ENCODE results near the gene STX2. TPM values are rescaled to one million over a fixed set of nuclear protein-coding genes. Genes with fewer than 3 reads are reported as not detected.

The STX2 gene
- polyA plus RNA-seq, 1 donor from 2014 or later = 67.0 TPM

DNA sequence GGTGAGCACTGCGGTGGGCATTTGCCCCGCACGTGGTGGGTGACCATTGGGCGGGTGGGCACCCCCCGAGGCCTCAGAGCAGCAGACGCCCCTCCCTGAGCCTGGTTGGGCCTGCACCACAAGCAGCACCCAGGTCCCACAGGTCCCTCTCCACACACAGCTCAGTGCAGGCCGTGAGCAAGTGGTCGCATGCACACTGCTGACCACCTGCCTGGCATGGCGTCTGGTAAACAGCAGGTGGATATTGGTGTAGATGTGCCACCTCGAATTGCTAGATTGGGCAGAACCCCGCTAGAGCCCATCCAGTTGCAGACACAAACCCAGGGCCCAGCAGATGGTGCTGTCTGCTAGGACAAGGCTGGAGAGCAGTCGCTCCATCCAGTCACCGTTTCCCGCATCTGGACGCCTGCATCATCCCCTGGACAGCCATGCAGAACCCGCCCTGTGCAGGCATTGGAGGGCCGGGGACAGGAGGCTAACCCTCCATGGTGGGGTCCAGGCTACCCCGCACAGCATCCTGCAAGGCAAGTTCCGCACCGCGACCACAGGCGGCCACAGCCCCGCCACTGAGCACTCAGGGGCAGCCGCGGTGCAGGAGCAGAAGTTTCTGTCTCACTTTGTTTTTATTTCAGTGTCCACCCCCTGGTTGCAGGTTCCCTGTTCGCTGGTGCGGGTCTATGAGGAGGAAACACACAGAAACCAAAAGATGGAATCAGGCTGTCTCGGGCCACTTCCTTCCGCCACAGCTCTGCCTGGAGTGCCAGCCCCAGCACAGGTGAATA lies 77.3 kb downstream of the STX2 start:
- TF ChIP-seq, protein P1, sequence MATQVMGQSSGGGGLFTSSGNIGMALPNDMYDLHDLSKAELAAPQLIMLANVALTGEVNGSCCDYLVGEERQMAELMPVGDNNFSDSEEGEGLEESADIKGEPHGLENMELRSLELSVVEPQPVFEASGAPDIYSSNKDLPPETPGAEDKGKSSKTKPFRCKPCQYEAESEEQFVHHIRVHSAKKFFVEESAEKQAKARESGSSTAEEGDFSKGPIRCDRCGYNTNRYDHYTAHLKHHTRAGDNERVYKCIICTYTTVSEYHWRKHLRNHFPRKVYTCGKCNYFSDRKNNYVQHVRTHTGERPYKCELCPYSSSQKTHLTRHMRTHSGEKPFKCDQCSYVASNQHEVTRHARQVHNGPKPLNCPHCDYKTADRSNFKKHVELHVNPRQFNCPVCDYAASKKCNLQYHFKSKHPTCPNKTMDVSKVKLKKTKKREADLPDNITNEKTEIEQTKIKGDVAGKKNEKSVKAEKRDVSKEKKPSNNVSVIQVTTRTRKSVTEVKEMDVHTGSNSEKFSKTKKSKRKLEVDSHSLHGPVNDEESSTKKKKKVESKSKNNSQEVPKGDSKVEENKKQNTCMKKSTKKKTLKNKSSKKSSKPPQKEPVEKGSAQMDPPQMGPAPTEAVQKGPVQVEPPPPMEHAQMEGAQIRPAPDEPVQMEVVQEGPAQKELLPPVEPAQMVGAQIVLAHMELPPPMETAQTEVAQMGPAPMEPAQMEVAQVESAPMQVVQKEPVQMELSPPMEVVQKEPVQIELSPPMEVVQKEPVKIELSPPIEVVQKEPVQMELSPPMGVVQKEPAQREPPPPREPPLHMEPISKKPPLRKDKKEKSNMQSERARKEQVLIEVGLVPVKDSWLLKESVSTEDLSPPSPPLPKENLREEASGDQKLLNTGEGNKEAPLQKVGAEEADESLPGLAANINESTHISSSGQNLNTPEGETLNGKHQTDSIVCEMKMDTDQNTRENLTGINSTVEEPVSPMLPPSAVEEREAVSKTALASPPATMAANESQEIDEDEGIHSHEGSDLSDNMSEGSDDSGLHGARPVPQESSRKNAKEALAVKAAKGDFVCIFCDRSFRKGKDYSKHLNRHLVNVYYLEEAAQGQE (IDR thresholded peaks at IDR 0.05; ENCODE audit: borderline replicate concordance) = no peak
- TF ChIP-seq EZH2 (IDR thresholded peaks at IDR 0.05; ENCODE audit: borderline replicate concordance, insufficient read depth, low read length, poor library complexity, severe bottlenecking) (no peak), POLR2AphosphoS5 (IDR thresholded peaks at IDR 0.05) (no peak), SMC3 (conservative IDR thresholded peaks at IDR 0.05; ENCODE audit: poor library complexity) (peak; percentile 76), TAF1 (IDR thresholded peaks at IDR 0.05; ENCODE audit: low read depth) (no peak), EP300 (conservative IDR thresholded peaks at IDR 0.05; ENCODE audit: poor library complexity, severe bottlenecking) (no peak), RAD21 (conservative IDR thresholded peaks at IDR 0.05) (peak; percentile 85), MXI1 (conservative IDR thresholded peaks at IDR 0.05; ENCODE audit: poor library complexity, severe bottlenecking) (no peak)
- TF ChIP-seq, protein P2, sequence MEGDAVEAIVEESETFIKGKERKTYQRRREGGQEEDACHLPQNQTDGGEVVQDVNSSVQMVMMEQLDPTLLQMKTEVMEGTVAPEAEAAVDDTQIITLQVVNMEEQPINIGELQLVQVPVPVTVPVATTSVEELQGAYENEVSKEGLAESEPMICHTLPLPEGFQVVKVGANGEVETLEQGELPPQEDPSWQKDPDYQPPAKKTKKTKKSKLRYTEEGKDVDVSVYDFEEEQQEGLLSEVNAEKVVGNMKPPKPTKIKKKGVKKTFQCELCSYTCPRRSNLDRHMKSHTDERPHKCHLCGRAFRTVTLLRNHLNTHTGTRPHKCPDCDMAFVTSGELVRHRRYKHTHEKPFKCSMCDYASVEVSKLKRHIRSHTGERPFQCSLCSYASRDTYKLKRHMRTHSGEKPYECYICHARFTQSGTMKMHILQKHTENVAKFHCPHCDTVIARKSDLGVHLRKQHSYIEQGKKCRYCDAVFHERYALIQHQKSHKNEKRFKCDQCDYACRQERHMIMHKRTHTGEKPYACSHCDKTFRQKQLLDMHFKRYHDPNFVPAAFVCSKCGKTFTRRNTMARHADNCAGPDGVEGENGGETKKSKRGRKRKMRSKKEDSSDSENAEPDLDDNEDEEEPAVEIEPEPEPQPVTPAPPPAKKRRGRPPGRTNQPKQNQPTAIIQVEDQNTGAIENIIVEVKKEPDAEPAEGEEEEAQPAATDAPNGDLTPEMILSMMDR (IDR thresholded peaks at IDR 0.05; ENCODE audit: poor library complexity, severe bottlenecking) = peak; percentile 77
- no peak overlapping the region for H3K4me3 ChIP-seq (ENCODE audit: low read length)

DNA sequence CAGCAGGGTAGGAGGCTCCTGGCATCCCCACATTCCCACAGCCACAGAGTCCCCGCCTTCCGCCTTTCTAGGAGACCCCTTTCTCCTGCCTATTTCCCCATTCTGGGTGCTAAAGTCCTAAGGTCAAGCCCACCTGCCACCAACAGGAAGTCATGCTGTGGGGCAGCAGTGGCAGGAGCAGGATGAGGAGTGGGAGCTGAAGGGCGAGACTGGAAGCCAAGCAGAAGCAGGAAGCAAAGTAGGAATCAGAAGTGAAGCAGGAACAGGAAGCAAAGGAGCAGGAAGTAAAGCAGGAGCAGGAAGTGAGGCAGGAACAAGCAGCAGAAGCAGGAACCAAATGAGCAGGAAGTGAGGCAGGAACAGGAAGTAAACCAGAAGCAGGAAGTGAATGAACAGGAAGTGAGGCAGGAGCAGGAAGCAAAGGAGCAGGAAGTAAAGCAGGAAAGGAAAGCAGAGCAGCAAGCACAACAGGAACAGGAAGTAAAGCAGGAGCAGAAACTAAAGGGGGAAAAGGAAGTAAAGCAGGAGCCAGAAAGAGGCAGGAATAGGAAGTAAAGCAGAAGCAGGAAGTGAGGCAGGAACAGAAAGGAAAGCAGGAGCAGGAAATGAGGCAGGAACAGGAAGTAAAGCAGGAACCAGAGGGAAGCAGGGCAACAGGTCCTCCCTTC lies 84.7 kb downstream of the STX2 start:
- Histone ChIP-seq H3K79me2 (replicated peaks; ENCODE audit: insufficient read depth, low read length) (no peaks in the 10 kb centered on the region), H4K20me1 (ENCODE audit: insufficient read depth) (no peaks in the 10 kb centered on the region), H3K9ac (ENCODE audit: low read length) (no peak overlapping the region), H3K36me3 (ENCODE audit: insufficient read depth, low read length) (no peaks in the 10 kb centered on the region), H3K4me3 (ENCODE audit: low read length) (no peak overlapping the region), H2AFZ (ENCODE audit: low read depth, low read length) (no peak overlapping the region), H3K27me3 (ENCODE audit: insufficient read depth, low read depth, low read length) (no peaks in the 10 kb centered on the region), H3K27ac (ENCODE audit: low read length) (peak overlapping the region; percentile 9), H3K4me2 (ENCODE audit: low read length) (no peak overlapping the region), H3K9me3 (ENCODE audit: low read length) (no peaks in the 10 kb centered on the region), H3K9me2 (ENCODE audit: insufficient read depth, low read length) (no peaks in the 10 kb centered on the region), H3F3A (ENCODE audit: insufficient read depth, low read length, poor library complexity, severe bottlenecking) (no peaks in the 10 kb centered on the region)
- TF ChIP-seq EP300 (conservative IDR thresholded peaks at IDR 0.05; ENCODE audit: poor library complexity, severe bottlenecking) (no peak), POLR2AphosphoS5 (IDR thresholded peaks at IDR 0.05) (no peak), MXI1 (conservative IDR thresholded peaks at IDR 0.05; ENCODE audit: poor library complexity, severe bottlenecking) (no peak), RAD21 (conservative IDR thresholded peaks at IDR 0.05) (no peak), TAF1 (IDR thresholded peaks at IDR 0.05; ENCODE audit: low read depth) (no peak), EZH2 (IDR thresholded peaks at IDR 0.05; ENCODE audit: borderline replicate concordance, insufficient read depth, low read length, poor library complexity, severe bottlenecking) (no peak), SMC3 (conservative IDR thresholded peaks at IDR 0.05; ENCODE audit: poor library complexity) (no peak)
- TF ChIP-seq, protein P2 (IDR thresholded peaks at IDR 0.05; ENCODE audit: poor library complexity, severe bottlenecking) = no peak
- TF ChIP-seq, protein P1 (IDR thresholded peaks at IDR 0.05; ENCODE audit: borderline replicate concordance) = no peak

More for the DNA sequence above, 77.3 kb downstream of the STX2 start:
- H3K4me2 ChIP-seq (ENCODE audit: low read length) = no peak overlapping the region
- H3F3A ChIP-seq (ENCODE audit: insufficient read depth, low read length, poor library complexity, severe bottlenecking) = no peaks in the 10 kb centered on the region
- no peaks in the 10 kb centered on the region for H3K9me2 ChIP-seq (ENCODE audit: insufficient read depth, low read length)
- H3K9me3 ChIP-seq (ENCODE audit: low read length) = no peaks in the 10 kb centered on the region
- H3K36me3 ChIP-seq (ENCODE audit: insufficient read depth, low read length) = peaks cover 6% of the 10 kb centered on the region
- H4K20me1 ChIP-seq (ENCODE audit: insufficient read depth) = no peaks in the 10 kb centered on the region
- no peaks in the 10 kb centered on the region for H3K27me3 ChIP-seq (ENCODE audit: insufficient read depth, low read depth, low read length)
- H2AFZ ChIP-seq (ENCODE audit: low read depth, low read length) = no peak overlapping the region
- H3K79me2 ChIP-seq (replicated peaks; ENCODE audit: insufficient read depth, low read length) = no peaks in the 10 kb centered on the region
- H3K9ac ChIP-seq (ENCODE audit: low read length) = no peak overlapping the region
- H3K27ac ChIP-seq (ENCODE audit: low read length) = no peak overlapping the region
